Common myeloid progenitor, CD34-positive (primary cell): Measurements from ENCODE around the gene ABHD3.
"Not testable (repeated sequence)": the region's sequence is repeated elsewhere in the genome, so short reads cannot be mapped to it uniquely, and the experiment has no call there.

ENCODE experiments used
- CTCF ChIA-PET: fragments of 350-600 bp; sonication (Branson Sonifier 250); formaldehyde crosslinking; loops from one replicate; lab custom pipeline; 2021; ENCODE audit warnings: antibody characterized with exemption; lab: Charles Lee
- POLR2A ChIA-PET: fragments of 350-600 bp; sonication (Branson Sonifier 250); formaldehyde crosslinking; loops from one replicate; lab custom pipeline; 2021; ENCODE audit warnings: antibody characterized with exemption; lab: Charles Lee
- DNase-seq, 3 donors: peaks; one replicate each; pipeline versions ENCODE4 v3.0.0 to v3.0.0-alpha.2; 2013
- H3K27ac ChIP-seq, 2 experiments: 1 replicate in 1 of 2; 2 replicates in 1 of 2; pipeline ENCODE4 v1.7.0; 2013; ENCODE audit warnings: inconsistent platforms in 2 of 2, low read length in 2 of 2, mild to moderate bottlenecking in 2 of 2, low read depth in 1 of 2, moderate library complexity in 1 of 2; ENCODE audit not compliant: severe bottlenecking in 2 of 2, insufficient read depth in 1 of 2, poor library complexity in 1 of 2
- H3K27me3 ChIP-seq, 5 experiments: replicated peaks in 2 of 5; 1 replicate in 3 of 5; 2 replicates in 2 of 5; pipeline versions ENCODE4 v1.6.1 to v1.7.0; 2013; ENCODE audit warnings: low read length in 4 of 5, mild to moderate bottlenecking in 2 of 5, moderate library complexity in 2 of 5, inconsistent platforms in 1 of 5; ENCODE audit not compliant: insufficient read depth in 5 of 5, control insufficient read depth in 4 of 5
- H3K36me3 ChIP-seq, 4 experiments: 1 replicate in 2 of 4; 2 replicates in 2 of 4; pipeline versions ENCODE4 v1.6.1 to v1.7.0; 2013; ENCODE audit warnings: low read length in 3 of 4, control low read depth in 1 of 4, mild to moderate bottlenecking in 1 of 4; ENCODE audit not compliant: control insufficient read depth in 4 of 4, insufficient read depth in 4 of 4
- H3K4me1 ChIP-seq, 4 experiments: 1 replicate in 3 of 4; 2 replicates in 1 of 4; pipeline versions ENCODE4 v1.6.1 to v1.7.1; 2013; ENCODE audit warnings: low read length in 3 of 4, mild to moderate bottlenecking in 3 of 4, control low read depth in 1 of 4, inconsistent platforms in 1 of 4, moderate library complexity in 1 of 4; ENCODE audit not compliant: control insufficient read depth in 4 of 4, insufficient read depth in 4 of 4; ENCODE audit errors: control extremely low read depth in 1 of 4
- H3K4me3 ChIP-seq, 7 experiments: 1 replicate in 4 of 7; 2 replicates in 3 of 7; pipeline versions ENCODE4 v1.5.1 to v1.7.0; 2013; ENCODE audit warnings: mild to moderate bottlenecking in 7 of 7, low read length in 6 of 7, moderate library complexity in 6 of 7, inconsistent platforms in 2 of 7, low read depth in 2 of 7, control low read depth in 1 of 7; ENCODE audit not compliant: insufficient read depth in 4 of 7, control insufficient read depth in 1 of 7; ENCODE audit errors: extremely low read depth in 1 of 7
- H3K9me3 ChIP-seq, 5 experiments: 1 replicate in 4 of 5; 2 replicates in 1 of 5; pipeline versions ENCODE4 v1.6.1 to v1.7.1; 2013; ENCODE audit warnings: low read length in 4 of 5, mild to moderate bottlenecking in 2 of 5, inconsistent platforms in 1 of 5, low read depth in 1 of 5, moderate library complexity in 1 of 5; ENCODE audit not compliant: control insufficient read depth in 4 of 5, insufficient read depth in 2 of 5; ENCODE audit errors: control extremely low read depth in 1 of 5
- WGBS: methylation state at CpG from one replicate; pipeline ENCODE4 v1.1.5; 2013; ENCODE audit not compliant: insufficient coverage; 5-methylcytosine and 5-hydroxymethylcytosine counted together

The ABHD3 gene

GRCh38 chr18:21689736-21690135 lies 14.8 kb downstream of the ABHD3 start:
- Histone ChIP-seq H3K9me3 (peaks cover 0 to 5% (median 3%) of the 10 kb centered on the region in 5 experiments), H3K4me3 (no peak overlapping the region), H3K36me3 (peaks cover 2 to 38% (median 11%) of the 10 kb centered on the region in 4 experiments), H3K27ac (no peak overlapping the region), H3K27me3 (no peaks in the 10 kb centered on the region), H3K4me1 (peaks cover 6 to 9% (median 7%) of the 10 kb centered on the region in 4 experiments)
- peak in 1 of 3 donors; percentile 30 for DNase-seq
- POLR2A ChIA-PET: no interaction called here
- CTCF ChIA-PET: interaction anchor here (1.3 kb wide), 1 partner anchor 12 kb away, joined by 3 read pairs; no protein-coding TSS in a partner anchor
- no CpG with 5 or more reads among the region's 1 CpG for WGBS

DNA sequence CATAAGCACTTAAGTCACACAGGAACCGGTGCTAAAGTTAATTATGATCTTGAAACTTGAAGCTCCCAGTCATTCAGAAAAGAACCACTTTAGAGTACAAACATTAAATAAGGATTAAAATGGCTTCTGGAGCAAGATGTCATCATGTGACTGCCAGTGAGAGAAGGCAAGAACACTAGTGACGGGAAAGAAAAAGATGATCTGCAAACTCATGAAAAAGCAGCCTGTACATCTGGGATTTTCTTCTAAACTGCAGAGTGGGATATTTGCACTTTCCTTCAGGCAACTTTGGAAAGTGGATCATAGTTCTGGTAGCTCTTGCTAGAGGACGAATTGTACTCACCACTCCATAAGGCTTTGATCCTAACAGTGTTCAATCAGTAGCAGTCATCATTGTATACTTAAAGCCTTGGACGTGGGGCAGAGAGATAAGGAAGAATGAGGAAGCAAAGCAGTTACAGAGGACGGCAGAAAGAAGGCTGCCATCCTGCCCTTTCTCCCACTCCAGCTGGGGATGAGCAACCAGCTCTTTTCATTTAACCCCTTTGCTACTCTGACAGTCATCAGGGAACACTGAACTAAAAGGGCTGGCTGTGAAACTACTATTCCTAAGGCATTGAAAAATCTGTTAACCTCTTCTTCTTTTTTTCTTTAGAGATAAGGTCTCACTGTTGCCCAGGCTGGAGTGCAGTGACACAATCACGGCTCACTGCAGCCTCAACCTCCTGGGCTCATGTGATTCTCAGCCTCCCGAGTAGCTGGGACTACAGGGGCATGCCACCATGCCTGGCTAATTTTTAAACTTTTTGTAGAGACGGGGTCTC lies 18.1 kb downstream of the ABHD3 start:
- 53% methylated on average over 6 of the region's 8 CpGs for WGBS
- Histone ChIP-seq H3K27ac (peak overlapping the region in 1 of 2 experiments; percentile 40), H3K36me3 (peaks cover 0 to 23% (median 8%) of the 10 kb centered on the region in 4 experiments), H3K4me1 (peaks cover 9 to 23% (median 11%) of the 10 kb centered on the region in 4 experiments), H3K9me3 (peaks cover 0 to 5% (median 2%) of the 10 kb centered on the region in 5 experiments), H3K4me3 (peak overlapping the region in 3 of 7 experiments; percentile 24 to 39 (median 29)), H3K27me3 (no peaks in the 10 kb centered on the region)
- CTCF ChIA-PET: interaction anchor here (1.0 to 1.1 kb wide), 2 partner anchors 19 to 54 kb away, joined by 3 read pairs; no protein-coding TSS in a partner anchor
- POLR2A ChIA-PET: interaction anchor here (1.2 kb wide), 1 partner anchor 9 kb away, joined by 7 read pairs; no protein-coding TSS in a partner anchor
- peak; percentile 27 to 72 (median 51) for DNase-seq

DNA sequence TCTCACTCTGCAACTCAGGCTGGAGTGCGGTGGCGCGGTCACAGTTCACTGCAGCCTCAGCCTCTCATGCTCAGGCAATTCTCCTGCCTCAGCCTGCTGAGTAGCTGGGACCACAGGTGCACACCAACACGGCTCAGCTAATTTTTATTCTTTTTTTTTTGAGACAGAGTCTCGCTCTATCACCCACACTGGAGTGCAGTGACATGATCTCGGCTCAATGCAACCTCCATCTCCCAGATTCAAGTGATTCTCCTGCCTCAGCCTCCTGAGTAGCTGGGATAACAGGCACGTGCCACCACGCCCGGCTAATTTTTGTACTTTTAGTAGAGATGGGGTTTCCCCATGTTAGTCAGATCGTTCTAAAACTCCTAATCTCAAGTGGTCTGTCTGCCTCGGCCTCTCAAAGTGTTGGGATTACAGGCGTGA lies 19.0 kb downstream of the ABHD3 start:
- CTCF ChIA-PET, H3K27me3 ChIP-seq, H3K4me3 ChIP-seq, POLR2A ChIA-PET, H3K9me3 ChIP-seq, DNase-seq: not testable (repeated sequence)
- peaks cover 9 to 23% (median 11%) of the 10 kb centered on the region in 4 experiments for H3K4me1 ChIP-seq
- H3K36me3 ChIP-seq: peaks cover 0 to 29% (median 5%) of the 10 kb centered on the region in 4 experiments
- H3K27ac ChIP-seq: peak overlapping the region in 1 of 2 experiments; percentile 37
- 86% methylated on average over 9 of the region's 12 CpGs for WGBS

- H3K9me3 ChIP-seq: peaks cover 0 to 5% (median 0%) of the 10 kb centered on the region in 5 experiments
- no peak overlapping the region for H3K4me3 ChIP-seq
- no peak overlapping the region for H3K27ac ChIP-seq
- peaks cover 9 to 23% (median 11%) of the 10 kb centered on the region in 4 experiments for H3K4me1 ChIP-seq
- no peaks in the 10 kb centered on the region for H3K27me3 ChIP-seq
- no CpG with 5 or more reads among the region's 2 CpGs for WGBS
- DNase-seq: no peak
- ChIA-PET POLR2A (no interaction called here), CTCF (no interaction called here)
- peaks cover 0 to 27% (median 4%) of the 10 kb centered on the region in 4 experiments for H3K36me3 ChIP-seq
Measured at GRCh38 chr18:21684731-21685130, 19.8 kb downstream of the ABHD3 start.

DNA sequence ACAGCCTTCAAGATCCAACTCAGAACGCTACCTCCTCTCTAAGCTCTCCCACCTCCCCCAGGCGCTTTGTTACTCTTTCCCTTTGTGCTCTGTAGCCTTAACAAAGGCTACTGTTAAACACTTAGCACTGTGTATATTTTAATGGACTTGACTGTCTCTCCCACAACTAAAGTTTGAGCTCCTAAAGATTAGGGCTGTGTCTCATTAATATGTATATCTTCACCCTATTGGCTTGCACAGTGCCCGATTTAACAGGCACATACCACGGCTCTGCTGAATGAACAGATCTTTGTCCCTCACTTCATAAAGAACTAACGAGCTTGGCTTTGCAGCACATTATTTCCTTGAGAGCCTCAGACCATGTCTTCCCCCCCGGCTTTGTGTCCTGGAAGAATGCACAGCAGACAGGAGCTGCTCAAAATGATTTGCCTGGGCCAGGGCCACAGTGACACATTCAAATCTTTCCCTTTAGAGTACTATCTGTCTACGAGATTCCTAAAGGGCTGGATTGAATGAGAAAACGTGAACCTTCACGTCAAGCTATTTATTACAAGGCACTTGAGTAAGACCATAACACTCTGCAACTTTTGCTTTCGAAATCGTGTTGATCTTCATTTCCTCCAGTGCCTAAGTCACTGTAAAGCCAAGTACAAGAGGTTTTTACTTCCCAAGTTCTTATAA lies 22.1 kb downstream of the ABHD3 start:
- no peaks in the 10 kb centered on the region for H3K27me3 ChIP-seq
- ChIA-PET CTCF (interaction anchor here (0.6 to 1.3 kb wide), 4 partner anchors 9 to 171 kb away, joined by 3 to 5 read pairs (median 4); partner anchors contain the start of gene SNRPD1), POLR2A (interaction anchor here (1.0 to 1.3 kb wide), 2 partner anchors 19 to 21 kb away, joined by 4 to 5 read pairs; partner anchors contain the start of gene ABHD3)
- peak overlapping the region; percentile 77 to 88 for H3K27ac ChIP-seq
- peaks cover 0 to 20% (median 1%) of the 10 kb centered on the region in 4 experiments for H3K36me3 ChIP-seq
- peak; percentile 74 to 87 (median 82) for DNase-seq
- H3K9me3 ChIP-seq: no peaks in the 10 kb centered on the region
- 14% methylated on average over 9 of the region's 11 CpGs for WGBS
- H3K4me3 ChIP-seq: peak overlapping the region in 6 of 7 experiments; percentile 55 to 81 (median 68)
- peaks cover 11 to 36% (median 21%) of the 10 kb centered on the region in 4 experiments for H3K4me1 ChIP-seq

DNA sequence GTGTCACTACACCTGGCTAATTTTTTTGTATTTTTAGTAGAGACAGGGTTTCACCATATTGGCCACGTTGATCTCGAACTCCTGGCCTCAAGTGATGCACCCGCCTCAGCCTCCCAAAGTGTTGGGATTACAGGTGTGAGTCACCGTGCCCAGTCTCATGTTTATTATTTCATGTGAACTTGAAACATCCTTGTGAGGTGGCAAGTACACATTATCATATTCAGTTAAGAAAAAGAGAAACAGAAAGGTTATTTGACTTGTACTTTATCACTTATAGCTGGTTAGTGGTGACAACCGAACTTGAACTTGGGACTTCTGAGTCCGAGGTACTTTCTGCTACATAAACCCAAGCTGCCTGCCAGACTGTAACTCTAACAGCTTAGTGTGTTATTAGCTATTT lies 24.4 kb downstream of the ABHD3 start:
- ChIA-PET CTCF (interaction anchor here (0.9 to 1.5 kb wide), 4 partner anchors 19 to 51 kb away, joined by 3 to 5 read pairs (median 4); partner anchors contain the start of gene ABHD3), POLR2A (no interaction called here)
- no peak for DNase-seq

More for the DNA sequence above, 24.4 kb downstream of the ABHD3 start:
- no peaks in the 10 kb centered on the region for H3K9me3 ChIP-seq
- no peak overlapping the region for H3K27ac ChIP-seq
- H3K4me1 ChIP-seq: peaks cover 4 to 27% (median 14%) of the 10 kb centered on the region in 4 experiments
- peaks cover 0 to 15% (median 2%) of the 10 kb centered on the region in 4 experiments for H3K36me3 ChIP-seq
- H3K4me3 ChIP-seq: no peak overlapping the region
- H3K27me3 ChIP-seq: no peaks in the 10 kb centered on the region
- WGBS: no CpG with 5 or more reads among the region's 6 CpGs
